Caki2 (cell line): Measurements from ENCODE around the gene ADTRP. TPM values are rescaled to one million over a fixed set of nuclear protein-coding genes. Genes with fewer than 3 reads are reported as not detected.

Source experiments
- DNase-seq: peaks from one replicate; pipeline ENCODE4 v3.0.0-alpha.2; 2015; ENCODE audit warnings: low read depth
- in situ Hi-C: cut with HindIII; loops from 2 replicates; pipeline ENCODE4 v1.10.0; 2016; ENCODE audit warnings: low sequenced_read_pairs, low pct_unique_long_range_greater_than_20kb, mixed read lengths
- total RNA-seq: library from RNA; depleted of rRNA; stranded (reverse); fragments of >200 nt; shearing (Covaris generic); gene quantifications from 2 replicates; pipeline ENCODE4 v1.2.3, GENCODE V29; 2014; ENCODE audit warnings: low replicate concordance

ADTRP gene
- total RNA-seq, 1 experiment from 2014 or later, result not detected

DNA sequence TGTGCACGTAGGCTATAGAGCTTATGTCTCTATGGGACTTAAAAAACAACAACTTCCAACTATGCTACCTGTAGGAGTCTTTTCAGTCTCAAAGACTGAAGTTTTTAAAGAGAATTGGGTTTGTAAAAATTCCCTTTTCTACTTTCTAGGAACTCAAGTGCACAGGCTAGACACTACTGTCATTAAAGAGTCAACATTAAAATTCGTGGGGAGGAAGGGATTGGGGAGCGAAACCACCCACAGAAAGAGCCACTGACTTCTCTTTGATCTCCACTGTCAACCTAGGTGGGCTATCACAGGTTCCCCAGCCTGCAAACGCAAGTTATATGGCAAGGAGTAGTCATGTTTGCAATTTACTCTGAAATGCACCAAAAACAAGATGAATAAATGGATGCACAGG lies 37.7 kb downstream of the ADTRP start:
- in situ Hi-C loops, result no loop called here
- no peak for DNase-seq

DNA sequence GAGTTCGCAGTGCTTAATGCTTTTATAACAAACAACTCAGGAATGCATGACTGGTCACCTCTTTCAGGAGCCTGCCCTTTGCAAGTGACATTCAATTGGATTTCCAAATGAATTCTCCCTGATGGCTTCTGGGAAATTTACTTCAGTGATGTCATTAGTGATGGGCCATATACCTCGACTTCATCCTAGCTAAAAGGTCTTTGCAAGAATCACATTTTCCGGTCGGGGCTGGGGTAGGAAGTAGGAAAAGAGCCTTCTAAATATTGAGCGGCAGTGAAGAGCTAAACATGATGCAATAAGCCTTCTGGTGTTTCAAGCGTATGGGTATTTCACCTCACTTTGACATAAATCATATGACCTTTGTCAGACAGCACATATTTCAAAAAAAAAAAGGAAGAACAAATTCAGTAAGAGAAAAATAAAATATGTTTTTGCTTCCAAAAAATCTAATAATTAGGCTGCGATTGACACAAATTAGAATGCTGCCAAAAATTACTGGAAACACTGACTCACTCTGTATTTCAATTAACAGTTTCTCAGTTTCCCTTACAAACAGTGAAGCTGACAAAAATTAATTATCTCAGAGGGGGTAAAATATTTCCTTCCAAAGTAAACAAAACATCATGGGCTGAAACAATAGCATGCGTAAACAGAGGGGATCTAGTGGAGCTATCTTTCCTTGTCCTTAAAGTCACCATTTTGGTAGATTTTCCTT lies 39.8 kb downstream of the ADTRP start:
- peak; percentile 18 for DNase-seq
- in situ Hi-C loops, result no loop called here

GRCh38 chr6:11738234-11738633 lies 40.4 kb downstream of the ADTRP start:
- in situ Hi-C loops, result no loop called here
- DNase-seq, result no peak

DNA sequence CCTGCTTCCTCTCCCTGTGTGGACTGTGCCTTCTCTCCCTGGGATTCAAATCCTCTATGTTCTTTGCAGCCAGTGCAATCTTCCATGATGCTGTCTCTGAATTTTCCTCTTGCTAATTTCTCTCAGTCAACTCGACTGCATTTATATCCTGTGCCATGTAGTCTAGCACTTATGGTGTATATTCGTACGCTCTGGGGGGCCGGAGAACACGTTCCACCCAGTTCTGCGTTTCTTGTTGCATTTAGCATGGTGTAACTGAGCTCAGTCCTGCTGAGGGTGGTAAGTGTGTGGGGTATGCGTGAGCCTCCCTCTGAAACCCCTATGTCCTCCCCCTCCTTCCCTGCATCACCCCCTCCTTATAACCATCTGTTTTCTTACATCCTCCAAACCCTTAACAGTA lies 42.0 kb downstream of the ADTRP start:
- DNase-seq, result no peak
- in situ Hi-C loops, result no loop called here

- in situ Hi-C loops, result no loop called here
- no peak for DNase-seq
These were observed 43.6 kb downstream of the ADTRP start for GRCh38 chr6:11734861-11735613.

- DNase-seq, result no peak
- in situ Hi-C loops, result no loop called here
These were observed 46.5 kb downstream of the ADTRP start for GRCh38 chr6:11732036-11732631.

GRCh38 chr6:11731423-11731822 lies 47.2 kb downstream of the ADTRP start:
- in situ Hi-C loops, result no loop called here
- no peak for DNase-seq

DNA sequence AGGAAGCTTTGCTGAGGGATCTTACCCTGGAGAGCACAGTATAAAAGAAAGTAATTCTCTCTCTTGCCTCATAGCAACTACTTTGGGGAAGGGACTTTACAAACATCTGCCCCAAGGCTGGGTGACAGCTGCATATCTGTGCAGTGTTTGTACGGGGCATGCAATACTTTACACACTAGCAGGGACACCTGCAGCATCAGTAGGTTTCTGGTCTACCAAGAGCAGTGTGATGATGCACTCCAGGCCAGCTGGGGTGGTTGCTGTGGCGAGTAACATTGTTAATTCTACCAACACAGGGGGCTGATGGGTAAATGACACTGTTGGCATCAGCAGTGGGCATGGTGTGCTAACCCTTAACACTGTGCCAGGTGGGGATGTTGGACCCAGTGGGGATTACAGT lies 48.0 kb downstream of the ADTRP start:
- DNase-seq, result no peak
- in situ Hi-C loops, result no loop called here

DNA sequence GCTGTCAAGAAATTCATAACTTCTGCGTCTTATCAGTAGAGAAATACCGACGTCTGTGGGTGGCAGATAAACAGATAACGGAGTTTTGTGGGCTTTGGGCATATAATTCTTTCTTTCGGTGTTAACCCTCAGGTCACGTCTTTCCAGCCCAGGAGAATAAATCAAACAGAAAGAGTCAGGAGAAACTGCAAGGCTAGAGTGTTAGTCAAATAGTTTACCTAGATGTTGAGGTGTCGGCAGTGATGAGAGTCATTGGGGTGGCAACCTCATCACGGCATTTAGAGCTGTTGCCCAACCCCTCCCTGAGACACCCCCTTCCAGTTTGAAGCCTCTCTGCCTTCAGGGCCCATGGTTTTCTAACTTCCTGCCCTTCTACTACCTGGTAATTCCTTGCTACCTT lies 49.5 kb downstream of the ADTRP start:
- in situ Hi-C loops, result no loop called here
- no peak for DNase-seq

DNA sequence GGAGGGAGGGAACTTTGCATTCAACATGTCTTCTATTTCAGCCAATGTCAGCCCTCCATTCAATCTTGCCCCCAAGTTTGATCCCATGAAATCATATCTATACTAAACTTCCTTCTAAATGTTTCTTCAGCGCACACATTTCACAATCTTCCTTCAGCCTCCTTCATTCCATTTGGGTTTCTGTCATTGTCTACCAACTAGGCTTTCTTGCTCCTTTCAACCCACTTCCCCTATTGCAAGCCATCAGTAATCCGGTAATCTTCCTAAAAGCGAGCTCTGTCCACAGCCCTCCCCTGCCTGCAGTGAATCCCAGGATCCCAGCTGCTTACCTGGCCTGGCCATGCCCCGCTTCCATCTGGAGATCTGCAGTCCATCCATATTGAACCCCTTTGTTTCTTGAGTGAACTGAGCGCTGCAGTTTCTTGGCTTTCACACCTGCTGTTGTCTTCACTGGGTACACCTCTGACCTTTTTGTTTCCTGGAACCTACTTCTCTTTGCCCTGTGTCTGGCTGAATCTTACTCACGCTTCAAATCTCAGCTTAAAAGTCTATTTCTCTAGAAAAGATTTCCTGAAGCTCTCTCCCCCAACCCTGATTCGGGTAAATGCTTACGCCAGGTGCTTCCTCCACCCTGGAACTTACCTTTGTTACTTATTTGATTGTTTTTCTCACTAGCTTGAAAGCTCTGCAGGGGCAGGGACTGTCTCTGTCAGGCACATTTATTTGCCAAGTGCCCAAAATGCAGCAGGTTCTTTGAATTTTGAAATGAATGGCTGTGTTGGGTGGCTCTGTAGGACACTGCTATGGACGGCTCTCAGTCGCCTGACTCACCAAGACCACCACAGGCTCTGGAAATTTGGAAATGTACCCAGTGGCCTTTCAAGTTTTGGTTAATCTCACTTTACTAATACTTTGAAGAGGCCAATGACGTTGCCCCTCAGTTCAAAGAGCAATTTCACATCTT lies 50.3 kb downstream of the ADTRP start:
- DNase-seq, result no peak
- in situ Hi-C loops, result no loop called here

DNA sequence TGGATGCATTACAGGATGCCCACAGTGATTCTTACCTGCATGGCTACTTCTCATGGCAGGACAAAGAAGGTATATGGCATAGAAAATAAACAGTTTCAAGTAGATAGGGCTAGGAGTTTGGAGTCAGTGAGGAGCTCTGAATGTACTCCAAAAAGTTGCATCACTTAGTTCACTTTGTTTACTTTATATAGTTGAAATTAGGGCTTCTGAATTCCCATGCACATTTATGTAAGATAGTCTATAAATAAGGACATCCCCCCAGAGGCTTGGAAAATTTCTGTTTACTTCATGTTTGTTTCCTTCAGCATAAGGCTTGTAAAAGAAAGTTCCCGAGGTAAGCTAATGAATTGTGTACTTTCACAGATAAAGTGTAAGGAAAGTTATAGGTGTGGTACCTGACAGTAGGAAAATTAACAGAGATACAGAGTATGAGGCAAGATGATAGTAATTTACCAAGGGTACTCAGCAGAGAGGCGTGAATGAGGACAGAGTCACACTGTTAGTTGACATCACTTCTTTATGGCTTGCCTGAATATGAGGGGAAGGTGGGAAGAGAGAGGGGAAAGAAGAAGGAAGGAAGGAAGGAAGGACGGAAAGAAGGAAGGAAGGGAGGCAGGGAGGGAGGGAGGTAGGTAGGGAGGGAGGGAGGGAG lies 51.1 kb downstream of the ADTRP start:
- in situ Hi-C loops, result no loop called here

DNA sequence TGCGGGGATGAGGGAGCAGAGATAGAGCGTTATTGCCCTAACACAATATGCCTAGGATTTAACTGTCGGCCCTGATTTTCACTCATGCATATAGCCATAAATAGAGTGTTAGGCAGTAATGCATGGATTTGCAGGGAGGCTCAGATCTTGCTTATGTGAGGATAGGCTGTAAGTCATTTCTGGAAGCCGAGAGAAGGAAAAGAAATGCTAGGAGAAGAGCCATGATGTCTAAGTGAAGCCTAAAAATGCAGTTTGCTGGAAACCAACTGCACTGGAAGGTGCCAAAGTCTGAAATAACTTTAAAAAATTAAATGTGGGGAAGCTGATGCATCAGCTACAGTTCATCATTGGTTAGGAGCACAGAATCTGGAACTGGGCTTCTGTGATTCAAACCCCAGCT lies 54.3 kb downstream of the ADTRP start:
- no peak for DNase-seq
- in situ Hi-C loops, result no loop called here

More for the DNA sequence above, 51.1 kb downstream of the ADTRP start:
- DNase-seq, result no peak

- in situ Hi-C loops, result no loop called here
- DNase-seq, result no peak
These were observed 55.6 kb downstream of the ADTRP start for GRCh38 chr6:11722805-11723631.

DNA sequence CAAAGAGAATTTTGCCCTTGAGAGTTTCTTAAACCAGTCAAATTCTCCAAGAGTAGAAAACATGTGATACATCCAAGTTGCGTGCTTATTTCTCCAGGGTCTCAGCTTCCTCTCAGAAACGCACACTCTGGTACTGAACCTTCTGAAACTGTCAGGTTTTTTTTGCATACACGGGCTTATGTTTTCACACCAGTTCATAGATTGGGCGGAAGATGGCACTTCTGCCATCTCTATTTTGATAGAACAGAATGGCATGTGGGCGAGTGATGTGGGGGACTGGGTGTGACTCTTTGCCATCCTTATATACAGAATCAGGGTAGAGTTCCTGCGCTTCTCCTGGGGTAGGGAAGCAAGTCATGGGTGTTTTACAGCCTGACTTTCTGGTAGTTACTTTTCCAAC lies 56.4 kb downstream of the ADTRP start:
- no peak for DNase-seq
- in situ Hi-C loops, result no loop called here

DNA sequence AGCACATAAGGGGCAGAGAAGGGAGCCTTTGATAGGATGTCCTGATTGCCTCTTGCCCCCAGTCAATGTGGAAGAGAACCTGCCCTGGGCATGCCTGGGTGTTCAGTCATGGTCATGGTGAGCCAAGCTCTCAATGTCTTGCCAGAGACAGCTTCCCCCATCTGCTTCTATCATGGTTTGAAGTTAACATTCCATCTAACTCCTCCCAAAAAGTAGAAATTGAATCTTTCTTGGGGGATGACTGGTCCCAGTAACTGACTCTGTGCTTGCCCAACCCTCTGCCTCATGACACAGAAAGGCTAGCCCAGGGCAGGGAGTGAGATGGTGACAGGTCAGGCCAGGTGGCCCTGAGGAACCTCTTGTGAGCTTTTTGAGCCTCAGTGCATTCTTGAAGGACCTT lies 60.1 kb downstream of the ADTRP start:
- DNase-seq, result no peak
- in situ Hi-C loops, result no loop called here

DNA sequence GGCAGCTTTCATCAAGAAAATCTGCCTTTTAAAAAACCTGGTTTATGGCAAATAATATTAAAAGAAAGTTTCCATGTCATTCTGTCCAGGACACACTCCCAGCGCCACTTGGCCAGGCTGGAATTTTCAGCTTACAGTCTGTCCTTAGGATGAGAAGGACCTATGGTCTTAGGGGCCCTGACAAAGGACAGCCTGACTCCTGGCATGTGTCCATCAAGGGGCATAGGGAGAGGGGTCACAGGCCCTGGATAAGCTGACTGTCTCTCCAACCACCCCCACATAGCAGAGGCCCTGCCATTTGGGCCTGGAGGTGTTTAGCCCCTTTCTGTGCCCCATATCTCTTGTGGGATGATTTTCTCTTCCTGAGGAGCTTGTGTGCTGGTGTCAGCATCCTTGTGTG lies 60.6 kb downstream of the ADTRP start:
- in situ Hi-C loops, result no loop called here

DNA sequence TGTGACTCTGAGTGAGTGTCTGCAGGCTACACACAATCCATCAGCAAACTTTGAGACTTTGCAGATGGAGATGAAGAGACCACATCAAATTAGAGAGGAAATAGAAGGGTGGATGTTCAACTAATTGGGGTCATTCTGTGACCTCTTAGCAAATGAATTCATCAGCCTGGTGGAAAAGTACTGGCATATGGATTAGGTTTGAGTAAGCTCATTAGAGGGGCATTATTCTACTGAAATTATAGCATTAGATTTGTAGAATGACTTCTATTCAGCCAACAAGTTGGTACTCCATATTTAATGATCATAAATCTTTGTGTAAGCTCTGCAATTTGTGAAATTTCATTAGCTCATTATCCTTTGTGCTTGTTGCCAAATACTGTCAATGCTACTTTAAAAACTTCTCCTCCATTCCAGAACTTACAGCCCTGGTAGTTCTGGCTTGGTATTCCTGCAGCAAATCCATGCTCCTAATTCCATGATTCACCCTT lies 63.8 kb downstream of the ADTRP start:
- in situ Hi-C loops, result no loop called here
- no peak for DNase-seq

More for the DNA sequence above, 60.6 kb downstream of the ADTRP start:
- DNase-seq, result no peak
